ENCODE results near the gene MAPKAP1. TPM values are rescaled to one million over a fixed set of nuclear protein-coding genes. Genes with fewer than 3 reads are reported as not detected.

Gene MAPKAP1
- polyA plus RNA-seq, 1 donor (not counting 4 experiments of a cell fraction or from before 2014, with no cell fraction given): 129 TPM

DNA sequence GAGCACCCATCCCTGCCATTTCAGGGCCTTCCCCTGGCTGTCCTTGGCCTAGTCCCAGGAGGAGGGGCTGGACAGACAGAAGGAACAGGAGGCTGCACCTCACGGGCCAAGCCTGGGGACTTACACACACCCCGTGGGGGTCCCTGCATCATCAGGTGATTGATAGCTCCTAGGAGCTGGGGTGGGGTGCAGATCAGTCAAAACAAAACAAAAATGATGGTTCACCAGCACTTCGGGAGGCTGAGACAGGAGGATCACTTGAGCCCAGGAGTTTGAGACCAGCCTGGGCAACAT lies 276.0 kb downstream of the MAPKAP1 start:
- no peaks in the 10 kb centered on the region for H3K79me2 ChIP-seq (ENCODE audit: control insufficient read depth, insufficient read depth, low read length)
- no peaks in the 10 kb centered on the region for H3K36me3 ChIP-seq (ENCODE audit: control insufficient read depth in 2 of 2, extremely low read depth in 1 of 2, insufficient read depth in 2 of 2, low read length in 2 of 2)
- dilution Hi-C loops (cut with MboI; ENCODE audit: extremely low pct_ligation_motif_present, low sequenced_read_pairs): no loop called here
- DNase-seq (ENCODE audit: low read depth, low spot score): no peak
- H4K20me1 ChIP-seq (ENCODE audit: control insufficient read depth, extremely low read depth, insufficient read depth, low read length): no peaks in the 10 kb centered on the region
- H3K27me3 ChIP-seq (ENCODE audit: control insufficient read depth, extremely low read depth, insufficient read depth, low read length): no peaks in the 10 kb centered on the region
- H3K4me1 ChIP-seq (ENCODE audit: control insufficient read depth, extremely low read depth, insufficient read depth, low read length): no peaks in the 10 kb centered on the region
- H3K9me3 ChIP-seq (ENCODE audit: control insufficient read depth, low read depth, low read length): no peaks in the 10 kb centered on the region
- no peak overlapping the region for H3K4me2 ChIP-seq (ENCODE audit: control insufficient read depth, extremely low read depth, insufficient read depth, low read depth, low read length)
- no peak for FAIRE-seq
- H2AFZ ChIP-seq (ENCODE audit: control insufficient read depth, low read length): no peak overlapping the region
- no peak overlapping the region for H3K27ac ChIP-seq (ENCODE audit: control insufficient read depth, insufficient read depth, low read length)
- H3K9me1 ChIP-seq (ENCODE audit: control insufficient read depth, extremely low read depth, insufficient read depth, low read length): no peaks in the 10 kb centered on the region
- no peak overlapping the region for H3K9ac ChIP-seq (ENCODE audit: control insufficient read depth, extremely low read depth, insufficient read depth, low read length)
- no peak overlapping the region for H3K4me3 ChIP-seq (ENCODE audit: control insufficient read depth in 2 of 3, extremely low read depth in 1 of 3, insufficient read depth in 2 of 3, low read depth in 1 of 3, low read length in 3 of 3)
- TF ChIP-seq, protein P1, sequence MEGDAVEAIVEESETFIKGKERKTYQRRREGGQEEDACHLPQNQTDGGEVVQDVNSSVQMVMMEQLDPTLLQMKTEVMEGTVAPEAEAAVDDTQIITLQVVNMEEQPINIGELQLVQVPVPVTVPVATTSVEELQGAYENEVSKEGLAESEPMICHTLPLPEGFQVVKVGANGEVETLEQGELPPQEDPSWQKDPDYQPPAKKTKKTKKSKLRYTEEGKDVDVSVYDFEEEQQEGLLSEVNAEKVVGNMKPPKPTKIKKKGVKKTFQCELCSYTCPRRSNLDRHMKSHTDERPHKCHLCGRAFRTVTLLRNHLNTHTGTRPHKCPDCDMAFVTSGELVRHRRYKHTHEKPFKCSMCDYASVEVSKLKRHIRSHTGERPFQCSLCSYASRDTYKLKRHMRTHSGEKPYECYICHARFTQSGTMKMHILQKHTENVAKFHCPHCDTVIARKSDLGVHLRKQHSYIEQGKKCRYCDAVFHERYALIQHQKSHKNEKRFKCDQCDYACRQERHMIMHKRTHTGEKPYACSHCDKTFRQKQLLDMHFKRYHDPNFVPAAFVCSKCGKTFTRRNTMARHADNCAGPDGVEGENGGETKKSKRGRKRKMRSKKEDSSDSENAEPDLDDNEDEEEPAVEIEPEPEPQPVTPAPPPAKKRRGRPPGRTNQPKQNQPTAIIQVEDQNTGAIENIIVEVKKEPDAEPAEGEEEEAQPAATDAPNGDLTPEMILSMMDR (optimal IDR thresholded peaks at IDR 0.05 in 1 of 3, IDR thresholded peaks at IDR 0.05 in 1 of 3, conservative IDR thresholded peaks at IDR 0.05 in 1 of 3; ENCODE audit: extremely low read depth in 1 of 3, insufficient read depth in 2 of 3, low read length in 3 of 3): no peak
- TF ChIP-seq EZH2 (IDR thresholded peaks at IDR 0.05; ENCODE audit: low read length): no peak

DNA sequence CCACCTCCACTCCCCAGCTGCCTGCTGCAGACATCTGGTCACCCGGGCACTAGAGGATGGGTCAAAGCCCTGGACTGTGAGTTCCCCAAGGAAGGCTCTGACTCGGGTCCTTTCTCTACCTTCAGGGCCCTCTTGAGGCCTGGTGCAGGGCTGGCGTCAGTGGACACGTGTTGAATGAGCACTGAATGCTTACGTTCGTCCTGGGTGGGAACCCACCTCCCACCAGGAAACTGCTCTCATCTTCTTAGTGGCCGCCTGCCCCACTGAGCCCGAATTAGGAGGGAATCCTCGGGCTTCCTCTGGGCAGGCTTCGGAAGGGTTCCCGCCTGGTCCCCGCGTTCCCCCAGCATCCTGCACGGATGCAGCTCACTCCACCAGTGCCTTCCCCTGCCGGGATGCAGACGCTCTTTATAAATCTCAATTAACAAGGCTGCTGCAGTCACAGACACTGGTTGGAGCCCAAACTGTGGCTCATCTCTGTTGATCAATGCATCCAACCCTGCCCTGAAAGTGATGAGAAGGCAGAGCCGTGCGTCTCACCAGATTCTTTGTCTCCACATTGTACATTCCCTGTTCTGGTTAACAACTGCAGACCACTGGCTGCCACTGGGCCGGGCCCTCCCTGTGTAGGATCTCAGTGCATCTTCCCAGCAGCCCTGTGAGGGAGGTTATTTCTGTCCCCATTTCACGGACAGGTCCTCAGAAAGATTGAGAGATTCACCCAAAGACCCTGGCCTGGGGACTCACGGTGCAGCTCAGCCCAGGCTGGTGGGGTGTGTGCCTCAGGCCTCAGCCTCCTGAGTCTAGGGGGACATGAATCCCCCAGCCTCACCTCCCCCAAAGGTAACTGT lies 276.6 kb downstream of the MAPKAP1 start:
- no peaks in the 10 kb centered on the region for H4K20me1 ChIP-seq (ENCODE audit: control insufficient read depth, extremely low read depth, insufficient read depth, low read length)
- H3K4me3 ChIP-seq (ENCODE audit: control insufficient read depth in 2 of 3, extremely low read depth in 1 of 3, insufficient read depth in 2 of 3, low read depth in 1 of 3, low read length in 3 of 3): no peak overlapping the region
- no peak overlapping the region for H2AFZ ChIP-seq (ENCODE audit: control insufficient read depth, low read length)
- H3K9me3 ChIP-seq (ENCODE audit: control insufficient read depth, low read depth, low read length): no peaks in the 10 kb centered on the region
- H3K9me1 ChIP-seq (ENCODE audit: control insufficient read depth, extremely low read depth, insufficient read depth, low read length): no peaks in the 10 kb centered on the region
- no peak overlapping the region for H3K9ac ChIP-seq (ENCODE audit: control insufficient read depth, extremely low read depth, insufficient read depth, low read length)
- TF ChIP-seq, protein P1 (optimal IDR thresholded peaks at IDR 0.05 in 1 of 3, IDR thresholded peaks at IDR 0.05 in 1 of 3, conservative IDR thresholded peaks at IDR 0.05 in 1 of 3; ENCODE audit: extremely low read depth in 1 of 3, insufficient read depth in 2 of 3, low read length in 3 of 3): no peak
- TF ChIP-seq EZH2 (IDR thresholded peaks at IDR 0.05; ENCODE audit: low read length): no peak
- no peaks in the 10 kb centered on the region for H3K79me2 ChIP-seq (ENCODE audit: control insufficient read depth, insufficient read depth, low read length)
- H3K27ac ChIP-seq (ENCODE audit: control insufficient read depth, insufficient read depth, low read length): no peak overlapping the region
- H3K4me1 ChIP-seq (ENCODE audit: control insufficient read depth, extremely low read depth, insufficient read depth, low read length): no peaks in the 10 kb centered on the region
- H3K27me3 ChIP-seq (ENCODE audit: control insufficient read depth, extremely low read depth, insufficient read depth, low read length): no peaks in the 10 kb centered on the region
- FAIRE-seq (no peak), DNase-seq (ENCODE audit: low read depth, low spot score) (no peak)
- dilution Hi-C loops (cut with MboI; ENCODE audit: extremely low pct_ligation_motif_present, low sequenced_read_pairs): no loop called here
- no peaks in the 10 kb centered on the region for H3K36me3 ChIP-seq (ENCODE audit: control insufficient read depth in 2 of 2, extremely low read depth in 1 of 2, insufficient read depth in 2 of 2, low read length in 2 of 2)
- H3K4me2 ChIP-seq (ENCODE audit: control insufficient read depth, extremely low read depth, insufficient read depth, low read depth, low read length): no peak overlapping the region

Data from keratinocyte (primary cell).